Neuron (in vitro differentiated cells): ENCODE data around the gene CYP4F3.

Experiments used
- H2AFZ ChIP-seq: one replicate; pipeline ENCODE4 v1.6.1; 2013; ENCODE audit warnings: low read depth, mild to moderate bottlenecking, inconsistent platforms, low read length, moderate library complexity
- H3K27me3 ChIP-seq: one replicate; pipeline ENCODE4 v1.6.1; 2013; ENCODE audit warnings: low read length; ENCODE audit not compliant: insufficient read depth
- H3K36me3 ChIP-seq: one replicate; pipeline ENCODE4 v1.6.1; 2013; ENCODE audit warnings: low read length; ENCODE audit not compliant: insufficient read depth
- H3K4me1 ChIP-seq: one replicate; pipeline ENCODE4 v1.6.1; 2013; ENCODE audit warnings: low read length; ENCODE audit not compliant: insufficient read depth
- H3K4me3 ChIP-seq: 2 replicates; pipeline ENCODE4 v1.5.1; 2013; ENCODE audit warnings: mild to moderate bottlenecking, low read length, moderate library complexity
- H3K9me3 ChIP-seq: one replicate; pipeline ENCODE4 v1.6.1; 2013; ENCODE audit warnings: low read length

Gene CYP4F3

GRCh38 chr19:15684828-15685227 lies 44.1 kb downstream of the CYP4F3 start:
- Histone ChIP-seq H3K9me3 (no peaks in the 10 kb centered on the region), H3K4me3 (no peak overlapping the region), H3K36me3 (no peaks in the 10 kb centered on the region), H3K4me1 (no peaks in the 10 kb centered on the region), H2AFZ (no peak overlapping the region), H3K27me3 (no peaks in the 10 kb centered on the region)

- no peaks in the 10 kb centered on the region for H3K4me1 ChIP-seq
- H3K36me3 ChIP-seq, result no peaks in the 10 kb centered on the region
- H2AFZ ChIP-seq, result no peak overlapping the region
- H3K4me3 ChIP-seq, result no peak overlapping the region
- H3K27me3 ChIP-seq, result no peaks in the 10 kb centered on the region
- no peaks in the 10 kb centered on the region for H3K9me3 ChIP-seq
Observed at GRCh38 chr19:15696654-15697194, 56.0 kb downstream of the CYP4F3 start.

GRCh38 chr19:15701757-15702533 lies 61.2 kb downstream of the CYP4F3 start:
- no peak overlapping the region for H3K4me3 ChIP-seq
- no peaks in the 10 kb centered on the region for H3K36me3 ChIP-seq
- H3K9me3 ChIP-seq, result no peaks in the 10 kb centered on the region
- H2AFZ ChIP-seq, result no peak overlapping the region
- no peaks in the 10 kb centered on the region for H3K27me3 ChIP-seq
- no peaks in the 10 kb centered on the region for H3K4me1 ChIP-seq

- H3K9me3 ChIP-seq, result no peaks in the 10 kb centered on the region
Observed at GRCh38 chr19:15702534-15702930, 61.8 kb downstream of the CYP4F3 start.

More at GRCh38 chr19:15702534-15702930, 61.8 kb downstream of the CYP4F3 start:
- Histone ChIP-seq H3K4me1 (no peaks in the 10 kb centered on the region), H3K27me3 (no peaks in the 10 kb centered on the region), H2AFZ (no peak overlapping the region), H3K4me3 (no peak overlapping the region), H3K36me3 (no peaks in the 10 kb centered on the region)
